DMS 273 (cell line): ENCODE results near the gene AUTS2.
A peak's percentile ranks its signal among the peaks of the same experiment; 100 is the strongest.

Source experiments
- DNase-seq: peaks from one replicate; lab custom pipeline; 2025; ENCODE audit not compliant: unreplicated experiment; lab: John Stamatoyannopoulos, UW

AUTS2 gene

GRCh38 chr7:69962186-69963065 lies 364.2 kb downstream of the AUTS2 start:
- DNase-seq, result peak; percentile 74

GRCh38 chr7:69963393-69963792 lies 365.1 kb downstream of the AUTS2 start:
- no peak for DNase-seq

- peak; percentile 71 for DNase-seq
Measured at GRCh38 chr7:69966766-69967591, 368.7 kb downstream of the AUTS2 start.

GRCh38 chr7:69967689-69968450 lies 369.6 kb downstream of the AUTS2 start:
- DNase-seq, result peak; percentile 32

GRCh38 chr7:69968969-69969556 lies 370.8 kb downstream of the AUTS2 start:
- DNase-seq, result no peak

GRCh38 chr7:69981646-69982045 lies 383.4 kb downstream of the AUTS2 start:
- DNase-seq, result no peak

GRCh38 chr7:69982197-69982596 lies 383.9 kb downstream of the AUTS2 start:
- no peak for DNase-seq

- DNase-seq, result no peak
Measured at GRCh38 chr7:69989551-69989950, 391.3 kb downstream of the AUTS2 start.

- DNase-seq, result no peak
Measured at GRCh38 chr7:69992938-69993337, 394.7 kb downstream of the AUTS2 start.

- DNase-seq, result no peak
Measured at GRCh38 chr7:69994218-69994617, 395.9 kb downstream of the AUTS2 start.

- DNase-seq, result no peak
Measured at GRCh38 chr7:69994886-69995542, 396.7 kb downstream of the AUTS2 start.

GRCh38 chr7:69996121-69996520 lies 397.8 kb downstream of the AUTS2 start:
- DNase-seq, result no peak

GRCh38 chr7:70000737-70001348 lies 402.6 kb downstream of the AUTS2 start:
- DNase-seq, result peak; percentile 86

GRCh38 chr7:70005480-70005879 lies 407.2 kb downstream of the AUTS2 start:
- peak; percentile 33 for DNase-seq

- DNase-seq, result no peak
Measured at GRCh38 chr7:70005891-70006260, 407.6 kb downstream of the AUTS2 start.

GRCh38 chr7:70006261-70006920 lies 408.1 kb downstream of the AUTS2 start:
- DNase-seq, result peak; percentile 95

GRCh38 chr7:70008466-70008865 lies 410.2 kb downstream of the AUTS2 start:
- no peak for DNase-seq

GRCh38 chr7:70014472-70015177 lies 416.4 kb downstream of the AUTS2 start:
- DNase-seq, result no peak

GRCh38 chr7:70015353-70015752 lies 417.1 kb downstream of the AUTS2 start:
- no peak for DNase-seq
